G401.6 (cell line): Measurements from ENCODE around the gene SHOX.
"Not testable (repeated sequence)": the region's sequence is repeated elsewhere in the genome, so short reads cannot be mapped to it uniquely, and the experiment has no call there.

Source experiments
- FAIRE-seq: peaks from 2 replicates; lab custom pipeline; 2012; peaks lifted over from hg19 to GRCh38; lab: Jason Lieb, UNC

SHOX gene

DNA sequence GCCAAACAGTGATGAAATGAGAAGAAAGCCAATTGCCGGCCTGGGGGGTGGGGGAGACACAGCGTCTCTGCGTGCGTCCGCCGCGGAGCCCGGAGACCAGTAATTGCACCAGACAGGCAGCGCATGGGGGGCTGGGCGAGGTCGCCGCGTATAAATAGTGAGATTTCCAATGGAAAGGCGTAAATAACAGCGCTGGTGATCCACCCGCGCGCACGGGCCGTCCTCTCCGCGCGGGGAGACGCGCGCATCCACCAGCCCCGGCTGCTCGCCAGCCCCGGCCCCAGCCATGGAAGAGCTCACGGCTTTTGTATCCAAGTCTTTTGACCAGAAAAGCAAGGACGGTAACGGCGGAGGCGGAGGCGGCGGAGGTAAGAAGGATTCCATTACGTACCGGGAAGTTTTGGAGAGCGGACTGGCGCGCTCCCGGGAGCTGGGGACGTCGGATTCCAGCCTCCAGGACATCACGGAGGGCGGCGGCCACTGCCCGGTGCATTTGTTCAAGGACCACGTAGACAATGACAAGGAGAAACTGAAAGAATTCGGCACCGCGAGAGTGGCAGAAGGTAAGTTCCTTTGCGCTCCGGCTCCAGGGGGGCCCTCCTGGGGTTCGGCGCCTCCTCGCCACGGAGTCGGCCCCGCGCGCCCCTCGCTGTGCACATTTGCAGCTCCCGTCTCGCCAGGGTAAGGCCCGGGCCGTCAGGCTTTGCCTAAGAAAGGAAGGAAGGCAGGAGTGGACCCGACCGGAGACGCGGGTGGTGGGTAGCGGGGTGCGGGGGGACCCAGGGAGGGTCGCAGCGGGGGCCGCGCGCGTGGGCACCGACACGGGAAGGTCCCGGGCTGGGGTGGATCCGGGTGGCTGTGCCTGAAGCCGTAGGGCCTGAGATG, at the start of gene SHOX:
SHOX (plus strand) TSS at position 180 of the 885 bp plus-strand sequence; CDS start at position 287, 107 bp downstream.
- FAIRE-seq = no peak

DNA sequence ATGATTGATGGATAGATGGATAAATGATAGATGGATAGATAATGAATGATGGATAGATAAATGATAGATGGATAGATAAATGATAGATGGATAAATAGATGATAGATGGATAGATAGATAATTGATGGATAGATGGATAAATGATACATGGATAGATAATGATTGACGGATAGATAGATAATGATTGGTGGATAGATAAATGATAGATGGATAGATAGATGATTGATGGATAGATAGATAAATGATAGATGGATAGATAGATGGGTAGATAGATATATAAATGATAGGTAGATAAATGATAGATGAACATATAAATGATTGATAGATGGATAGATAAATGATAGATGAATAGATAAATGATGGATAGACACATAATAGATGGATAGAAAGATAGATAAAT, 49.5 kb upstream of the SHOX start:
- FAIRE-seq = peak; percentile 15

DNA sequence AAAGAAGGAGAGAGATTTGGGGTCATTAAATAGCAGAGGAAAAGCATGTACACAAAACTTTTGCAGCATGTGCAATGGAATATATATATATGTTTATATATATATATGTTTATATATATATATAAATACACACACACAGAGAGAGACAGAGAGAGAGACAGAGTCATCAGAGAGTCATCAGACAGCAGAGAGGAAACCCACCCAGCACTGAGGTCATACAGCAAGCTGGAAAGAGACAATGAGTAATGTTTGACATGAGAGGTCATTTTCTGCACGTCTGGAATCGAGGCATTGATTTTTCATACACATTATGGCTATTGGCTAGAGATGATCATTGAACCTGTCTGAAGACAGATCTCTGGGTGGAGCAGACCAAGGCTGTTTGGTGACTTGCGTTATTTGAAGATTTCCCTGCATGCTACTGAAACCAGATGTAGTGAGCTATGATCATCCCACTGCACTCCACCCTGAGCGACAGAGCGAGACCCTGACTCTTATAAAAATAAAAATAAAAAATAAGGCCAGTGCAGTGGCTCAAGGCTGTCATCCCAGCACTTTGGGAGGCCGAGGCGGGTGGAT, 48.8 kb upstream of the SHOX start:
- no peak for FAIRE-seq

DNA sequence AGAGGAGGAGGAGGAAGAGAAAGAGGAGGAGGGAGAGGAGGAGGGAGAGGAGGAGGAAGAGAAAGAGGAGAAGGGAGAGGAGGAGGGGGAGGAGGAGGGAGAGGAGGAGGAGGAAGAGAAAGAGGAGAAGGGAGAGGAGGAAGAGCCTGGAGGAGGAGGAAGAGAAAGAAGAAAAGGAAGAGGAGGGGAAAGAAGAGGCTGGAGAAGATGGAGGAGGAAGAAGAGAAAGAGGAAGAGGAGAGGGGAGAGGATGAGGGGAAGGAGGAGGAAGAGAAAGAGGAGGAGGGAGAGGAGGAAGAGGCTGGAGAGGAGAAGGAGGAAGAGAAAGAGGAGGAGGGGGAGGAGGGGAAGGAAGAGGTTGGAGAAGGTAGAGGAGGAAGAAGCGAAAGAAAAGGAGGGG, 46.0 kb upstream of the SHOX start:
- no peak for FAIRE-seq

DNA sequence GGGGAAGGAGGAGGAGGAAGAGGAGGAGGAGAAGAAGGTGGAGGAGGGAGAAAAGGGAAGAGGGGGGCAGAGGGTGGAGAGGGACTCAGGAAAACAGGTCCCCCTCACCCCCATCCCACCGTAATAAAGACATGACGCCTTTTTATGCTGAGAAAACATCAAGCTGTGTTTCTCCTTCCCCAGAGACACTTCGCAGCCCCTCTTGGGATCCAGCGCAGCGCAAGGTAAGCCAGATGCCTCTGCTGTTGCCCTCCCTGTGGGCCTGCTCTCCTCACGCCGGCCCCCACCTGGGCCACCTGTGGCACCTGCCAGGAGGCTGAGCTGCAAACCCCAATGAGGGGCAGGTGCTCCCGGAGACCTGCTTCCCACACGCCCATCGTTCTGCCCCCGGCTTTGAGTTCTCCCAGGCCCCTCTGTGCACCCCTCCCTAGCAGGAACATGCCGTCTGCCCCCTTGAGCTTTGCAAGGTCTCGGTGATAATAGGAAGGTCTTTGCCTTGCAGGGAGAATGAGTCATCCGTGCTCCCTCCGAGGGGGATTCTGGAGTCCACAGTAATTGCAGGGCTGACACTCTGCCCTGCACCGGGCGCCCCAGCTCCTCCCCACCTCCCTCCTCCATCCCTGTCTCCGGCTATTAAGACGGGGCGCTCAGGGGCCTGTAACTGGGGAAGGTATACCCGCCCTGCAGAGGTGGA, 45.3 kb upstream of the SHOX start:
- FAIRE-seq = no peak

DNA sequence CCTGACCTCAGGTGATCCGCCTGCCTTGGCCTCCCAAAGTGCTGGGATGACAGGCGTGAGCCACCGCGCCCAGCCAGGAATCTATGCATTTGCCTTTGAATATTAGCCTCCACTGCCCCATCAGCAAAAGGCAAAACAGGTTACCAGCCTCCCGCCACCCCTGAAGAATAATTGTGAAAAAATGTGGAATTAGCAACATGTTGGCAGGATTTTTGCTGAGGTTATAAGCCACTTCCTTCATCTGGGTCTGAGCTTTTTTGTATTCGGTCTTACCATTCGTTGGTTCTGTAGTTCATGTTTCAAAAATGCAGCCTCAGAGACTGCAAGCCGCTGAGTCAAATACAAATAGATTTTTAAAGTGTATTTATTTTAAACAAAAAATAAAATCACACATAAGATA, 44.2 kb upstream of the SHOX start:
- FAIRE-seq = no peak

DNA sequence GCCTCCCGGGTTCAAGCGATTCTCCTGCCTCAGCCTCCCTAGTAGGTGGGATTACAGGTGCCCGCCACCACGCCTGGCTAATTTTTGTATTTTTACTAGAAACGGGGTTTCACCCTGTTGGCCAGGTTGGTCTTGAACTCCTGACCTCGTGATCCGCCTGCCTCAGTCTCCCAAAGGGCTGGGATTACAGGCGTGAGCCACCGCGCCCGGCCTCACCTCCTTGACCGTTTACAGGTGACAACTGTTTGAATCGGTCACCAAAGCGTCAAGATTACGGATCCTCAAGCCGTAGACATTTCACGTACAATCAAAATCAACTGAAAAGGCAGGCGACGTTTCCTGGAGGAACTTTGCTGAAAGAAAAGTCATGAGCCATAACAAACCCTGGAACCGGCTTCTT, 41.3 kb upstream of the SHOX start:
- FAIRE-seq = not testable (repeated sequence)

DNA sequence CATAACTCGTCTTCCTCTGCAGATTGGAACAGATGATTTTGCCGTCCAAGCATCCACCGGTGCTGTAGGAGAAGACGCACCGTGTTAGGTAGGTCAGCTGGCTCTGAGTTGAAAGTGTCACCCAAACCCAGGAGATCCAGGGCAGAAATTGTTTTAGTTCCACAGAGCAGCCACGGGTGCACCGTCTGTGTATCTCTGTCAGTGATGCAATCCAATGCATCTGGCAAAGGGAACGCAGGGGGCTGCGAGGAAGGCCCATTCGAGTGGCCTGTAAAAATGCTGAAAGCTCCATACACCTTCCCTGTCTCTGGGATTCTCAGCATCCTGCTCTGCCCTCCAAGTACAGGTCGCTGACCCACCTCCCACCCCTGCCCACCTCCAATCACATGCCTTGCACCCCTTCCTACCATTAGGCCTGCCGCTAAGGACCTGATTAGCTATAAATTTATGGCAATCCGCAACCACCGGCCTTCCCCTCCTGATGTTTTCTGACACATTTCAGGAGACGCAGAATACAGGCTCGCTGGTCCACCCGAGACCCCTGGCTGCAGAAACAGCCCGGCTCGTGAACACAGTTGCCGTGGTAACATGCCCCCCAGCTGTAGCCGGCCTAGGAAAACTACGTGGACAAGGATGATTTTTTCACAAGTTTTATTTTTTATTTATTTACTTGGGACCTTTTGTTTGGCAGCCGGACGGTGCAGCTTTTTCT, 39.7 kb upstream of the SHOX start:
- no peak for FAIRE-seq

DNA sequence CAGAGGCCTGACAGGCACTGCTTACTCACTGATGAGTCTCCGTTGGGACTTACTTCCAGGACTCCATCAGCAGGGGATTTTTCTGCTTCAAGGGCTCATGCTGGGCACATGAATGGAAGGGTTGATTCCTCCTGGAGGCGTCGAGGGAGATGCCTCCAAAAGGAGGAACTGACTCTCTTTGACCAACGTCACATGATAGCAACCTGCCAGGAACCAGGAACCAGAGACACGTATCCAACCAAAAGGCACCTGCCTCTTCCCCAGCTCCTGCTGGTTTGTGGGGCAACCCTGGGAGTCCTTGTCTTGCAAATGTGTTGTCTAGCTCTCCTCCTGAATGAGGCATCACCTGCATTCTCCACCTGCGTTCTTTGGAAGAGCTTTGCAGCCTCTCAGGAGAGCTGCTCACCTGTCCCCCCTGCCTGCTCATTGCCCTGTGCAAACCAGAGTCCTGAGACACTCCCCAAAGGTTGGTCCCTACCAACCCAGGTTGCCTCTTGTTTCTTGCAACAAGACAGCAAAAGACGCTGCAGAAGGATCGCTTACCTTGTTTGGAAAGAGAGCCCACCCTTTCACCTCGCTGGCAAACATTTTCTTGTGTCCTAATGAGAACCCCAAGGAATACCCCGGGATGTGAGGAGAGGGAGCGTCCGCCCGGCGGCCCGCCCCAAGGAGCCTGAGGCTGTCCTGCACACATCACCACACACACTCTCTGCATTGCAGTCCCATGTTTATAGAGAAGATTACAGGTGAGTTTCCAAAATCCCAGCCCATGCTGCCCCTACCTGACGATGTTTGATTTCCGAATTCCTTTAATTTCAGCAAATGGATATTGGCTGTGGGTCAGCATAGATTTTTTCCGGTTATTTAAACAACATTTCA, 30.5 kb upstream of the SHOX start:
- no peak for FAIRE-seq

DNA sequence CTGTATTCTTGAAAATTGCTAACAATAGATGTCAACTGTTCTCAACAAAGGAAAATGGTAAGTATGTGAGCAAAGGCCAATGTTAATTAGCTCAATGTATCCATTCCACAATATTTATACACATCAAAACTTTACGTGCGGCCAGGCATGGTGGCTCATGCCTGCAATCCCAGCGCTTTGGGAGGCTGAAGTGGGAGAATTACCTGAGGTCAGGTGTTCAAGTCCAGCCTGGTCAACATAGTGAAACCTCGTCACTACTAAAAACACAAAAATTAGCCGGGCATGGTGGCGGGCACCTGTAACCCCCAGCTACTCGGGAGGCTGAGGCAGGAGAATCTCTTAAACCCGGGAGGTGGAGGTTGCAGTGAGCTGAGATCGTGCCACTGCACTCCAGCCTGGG, 27.6 kb upstream of the SHOX start:
- FAIRE-seq = not testable (repeated sequence)

DNA sequence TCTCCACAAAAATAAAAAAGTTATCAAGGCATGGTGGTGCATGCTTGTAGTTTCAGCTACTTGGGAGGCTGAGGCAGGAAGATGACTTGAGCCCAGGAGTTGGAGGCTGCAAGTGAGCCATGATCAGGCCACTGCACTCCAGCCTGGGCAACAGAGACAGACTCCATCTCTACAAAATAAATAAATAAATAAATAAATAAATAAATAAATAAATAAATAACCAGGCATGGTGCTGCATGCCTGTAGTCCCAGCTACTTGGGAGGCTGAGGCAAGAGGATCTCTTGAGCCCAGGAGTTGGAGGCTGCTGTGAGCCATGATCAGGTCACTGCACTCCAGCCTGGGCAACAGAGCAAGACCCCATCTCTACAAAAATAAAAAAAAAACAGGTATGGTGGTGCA, 26.0 kb upstream of the SHOX start:
- not testable (repeated sequence) for FAIRE-seq

DNA sequence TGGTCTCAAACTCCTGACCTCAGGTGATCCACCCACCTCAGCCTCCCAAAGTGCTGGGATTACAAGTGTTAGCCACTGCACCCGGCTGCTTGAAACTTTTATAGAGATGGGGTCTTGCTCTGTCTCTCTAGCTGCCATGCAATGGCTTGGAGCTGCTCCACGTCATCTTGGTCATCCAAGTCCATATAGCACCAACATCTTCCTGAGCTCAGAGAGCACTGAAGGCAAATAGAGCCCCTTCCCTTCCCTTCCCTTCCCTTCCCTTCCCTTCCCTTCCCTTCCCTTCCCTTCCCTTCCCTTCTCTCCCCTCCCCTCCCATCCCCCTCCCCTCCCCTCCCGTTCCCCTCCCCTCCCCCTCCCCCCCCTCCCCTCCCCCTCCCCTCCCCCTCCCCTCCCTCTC, 22.5 kb upstream of the SHOX start:
- FAIRE-seq = not testable (repeated sequence)

DNA sequence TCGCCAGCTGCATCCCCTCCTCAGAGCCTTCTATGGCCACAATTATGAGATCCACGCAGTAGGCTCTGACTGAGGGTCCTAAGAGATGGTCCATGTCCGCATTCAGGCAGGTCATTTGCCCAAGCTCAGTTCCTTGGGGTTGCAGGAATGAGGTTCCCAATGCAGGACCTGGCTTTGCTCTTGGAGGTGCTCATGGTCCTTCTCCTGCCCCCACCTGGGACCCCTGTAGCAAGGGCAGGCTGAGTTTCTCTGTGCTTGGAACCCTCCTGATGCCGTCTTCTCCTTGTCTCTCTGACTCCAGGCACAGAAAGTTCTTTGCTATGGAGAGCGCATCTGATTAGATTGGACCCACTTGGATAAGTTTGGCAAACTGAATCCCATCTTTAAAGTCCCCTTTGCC, 16.5 kb upstream of the SHOX start:
- FAIRE-seq = no peak

DNA sequence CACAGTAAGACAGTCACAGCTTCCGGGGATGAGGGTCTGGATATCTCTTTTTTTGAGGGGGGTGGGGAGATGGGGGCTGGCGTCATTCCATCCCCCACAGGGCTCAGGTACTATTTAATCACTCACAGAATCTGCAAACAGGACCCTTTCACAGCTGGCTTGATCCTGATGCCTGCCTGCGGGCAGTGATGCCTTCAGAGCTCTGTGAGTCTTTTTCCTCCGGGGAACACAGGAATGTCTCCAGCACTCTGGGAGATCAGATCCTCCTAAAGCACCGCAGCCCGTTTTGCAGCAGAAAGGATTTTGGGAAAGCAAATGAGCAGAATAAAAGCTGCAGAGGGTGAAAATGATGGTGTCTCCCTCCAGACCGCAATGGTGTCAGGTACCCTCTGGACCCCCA, 13.2 kb upstream of the SHOX start:
- no peak for FAIRE-seq

DNA sequence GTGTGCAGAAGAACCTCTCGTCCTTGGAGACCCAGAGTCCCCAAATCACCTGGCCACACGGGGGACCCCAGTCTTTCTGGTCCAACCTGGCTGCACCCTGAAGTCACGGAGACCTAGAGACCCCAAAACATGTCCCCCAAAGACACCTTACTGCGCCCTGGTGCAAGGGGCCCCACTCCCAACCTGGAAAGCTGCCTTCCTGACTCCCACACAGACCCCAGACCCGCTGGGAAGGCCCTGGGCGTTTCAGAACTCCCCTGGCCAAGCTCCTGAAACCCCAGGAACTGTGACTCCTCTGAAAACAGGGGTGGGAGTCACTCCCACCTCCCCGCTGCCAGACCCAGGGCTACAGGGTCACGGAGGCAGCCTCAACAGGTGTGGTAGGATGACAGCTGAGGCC, 12.7 kb upstream of the SHOX start:
- no peak for FAIRE-seq

DNA sequence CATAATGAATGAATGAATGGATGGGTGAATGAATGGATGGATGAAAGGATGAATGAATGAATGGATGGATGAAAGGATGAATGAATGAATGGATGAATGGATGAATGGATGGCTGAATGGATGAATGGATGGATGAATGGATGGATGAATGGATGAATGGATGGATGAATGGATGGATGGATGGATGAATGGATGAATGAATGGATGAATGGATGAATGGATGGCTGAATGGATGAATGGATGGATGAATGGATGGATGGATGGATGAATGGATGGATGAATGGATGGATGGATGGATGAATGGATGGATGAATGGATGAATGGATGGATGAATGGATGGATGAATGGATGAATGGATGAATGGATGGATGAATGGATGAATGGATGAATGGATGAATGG, 12.3 kb upstream of the SHOX start:
- FAIRE-seq = not testable (repeated sequence)

DNA sequence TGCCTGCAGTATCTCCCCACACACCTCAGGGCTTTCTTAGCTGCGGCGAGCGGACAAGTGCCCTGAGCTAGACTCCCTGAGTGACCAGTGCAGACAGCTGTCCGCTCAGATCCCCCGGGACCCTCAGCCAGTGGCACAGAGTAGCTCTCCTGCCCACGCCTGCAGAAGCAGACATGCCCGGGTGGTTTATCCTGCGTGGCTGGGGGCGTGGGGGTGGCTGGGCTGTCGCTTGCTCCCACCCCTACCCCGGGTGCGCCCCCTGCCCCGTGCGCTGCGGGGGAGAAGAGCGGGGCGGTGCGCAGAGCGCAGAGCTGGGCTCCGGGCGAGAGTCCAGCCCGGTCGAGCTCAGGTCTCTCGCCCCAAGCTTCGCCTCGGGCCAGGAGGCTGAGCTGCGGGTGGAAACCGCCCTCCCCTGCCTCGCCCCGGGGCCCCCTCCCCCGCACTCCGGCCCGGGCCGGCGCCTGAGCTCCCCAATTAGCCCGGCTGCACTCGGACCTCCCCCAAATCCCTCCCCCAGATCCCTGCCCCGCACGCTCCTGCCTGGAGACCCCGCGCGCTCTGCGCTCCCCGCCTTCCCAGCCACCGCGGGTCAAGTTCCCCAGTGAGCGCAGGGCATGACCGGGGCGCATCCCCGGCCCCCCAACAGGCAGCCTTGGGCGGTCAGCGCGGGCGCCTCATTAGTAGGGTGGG, 11.7 kb upstream of the SHOX start:
- no peak for FAIRE-seq

DNA sequence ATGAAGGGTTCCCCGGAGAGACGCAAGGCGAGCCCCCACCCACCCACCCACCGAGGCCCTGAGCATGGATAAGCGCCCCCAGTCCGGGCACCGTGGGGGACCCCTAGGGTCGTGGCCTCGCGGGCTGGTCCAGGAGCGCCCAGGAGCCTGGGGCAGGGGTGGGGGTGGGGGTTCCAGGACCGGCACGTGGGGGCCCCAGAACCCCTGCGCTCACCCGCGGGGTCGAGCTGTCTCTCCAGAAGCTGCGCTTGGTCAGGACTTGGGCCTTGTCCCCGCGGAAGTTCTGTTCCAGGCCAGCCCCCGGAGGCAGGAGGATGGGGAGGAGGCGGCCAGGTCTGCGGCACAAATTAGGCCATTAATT, 11.2 kb upstream of the SHOX start:
- FAIRE-seq = no peak

DNA sequence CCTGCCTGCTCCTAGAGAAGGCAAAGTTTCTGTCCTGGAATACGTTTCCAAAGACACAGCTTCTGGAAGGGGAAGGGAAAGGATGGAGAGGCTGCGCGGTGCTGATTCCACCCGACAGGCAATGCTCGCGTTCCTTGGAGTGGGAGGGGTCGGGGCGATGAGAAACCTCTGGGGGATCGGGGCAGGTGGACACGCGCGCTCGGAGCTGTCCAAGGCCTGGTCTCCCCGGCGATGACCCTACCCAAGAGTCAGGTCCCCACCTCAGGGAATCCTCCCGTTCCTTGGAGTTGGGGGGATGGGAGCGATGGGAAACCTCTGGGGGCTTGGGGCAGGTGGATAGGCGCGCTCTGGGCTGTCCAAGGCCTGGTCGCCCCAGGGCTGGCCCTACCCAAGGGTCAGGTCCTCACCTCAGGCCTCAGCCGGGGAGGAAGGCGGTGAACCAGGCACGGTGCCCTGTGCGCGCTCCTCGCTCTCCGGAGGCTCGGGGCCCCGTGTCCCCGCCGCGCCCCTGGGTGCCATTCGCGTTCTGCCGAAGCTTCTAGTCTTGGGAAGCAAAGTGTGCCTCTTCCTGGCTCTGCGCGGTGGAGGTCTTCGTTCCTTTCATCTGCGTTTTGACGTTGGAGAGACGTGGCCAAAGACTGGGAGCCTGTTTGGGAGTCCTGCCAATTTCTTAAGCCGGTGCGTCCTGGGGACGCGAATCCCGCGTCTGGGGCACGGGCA, 10.6 kb upstream of the SHOX start:
- FAIRE-seq = no peak

DNA sequence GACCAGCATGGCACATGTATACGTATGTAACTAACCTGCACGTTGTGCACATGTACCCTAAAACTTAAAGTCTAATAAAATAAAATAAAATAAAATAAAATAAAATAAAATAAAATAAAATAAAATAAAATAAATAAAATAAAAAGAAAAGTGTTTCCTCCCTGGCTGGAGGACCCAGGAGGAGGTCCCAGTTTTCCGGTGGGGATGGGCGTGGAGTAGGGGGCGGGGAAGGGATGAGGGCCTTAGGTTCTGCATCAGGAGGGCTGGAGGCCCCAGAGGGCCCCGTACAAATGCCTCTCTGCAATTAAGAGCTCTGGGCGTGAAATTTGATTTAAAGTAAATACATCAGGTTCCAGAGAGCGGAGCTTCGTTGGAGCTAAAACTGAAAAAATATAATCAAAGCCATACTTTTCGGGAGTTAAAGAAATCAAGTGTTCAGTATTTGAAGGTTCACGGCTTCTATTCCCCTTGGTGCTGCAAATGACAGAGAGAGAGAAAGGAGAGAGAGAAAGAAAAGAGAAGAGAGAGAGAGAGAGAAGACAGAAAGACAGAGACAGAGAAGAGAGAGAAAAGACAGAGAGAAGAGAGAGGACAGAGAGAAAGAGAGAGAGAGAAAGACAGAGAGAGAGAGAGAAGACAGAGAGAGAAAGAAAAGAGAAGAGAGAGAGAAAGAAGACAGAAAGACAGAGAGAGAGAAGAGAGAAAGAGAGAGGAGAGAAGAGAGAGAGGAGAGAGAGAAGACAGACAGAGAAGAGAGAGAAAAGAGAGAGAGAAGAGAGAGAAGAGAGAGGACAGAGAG, 8.7 kb upstream of the SHOX start:
- no peak for FAIRE-seq
